RWPE2 (cell line): ENCODE results near the gene SAP130.

Source experiments
- ATAC-seq: fragments of 200-7000 bp; cut with Tn5 transposase; 3 replicates; pipeline ENCODE4 v1.9.1; 2021; ENCODE audit warnings: low read depth
- DNase-seq: peaks from one replicate; pipeline ENCODE4 v3.0.0-alpha.2; 2020; ENCODE audit warnings: low spot score
- H3K27ac ChIP-seq: fragments of 450-650 bp; 2 replicates; pipeline ENCODE4 v1.5.1; 2017; ENCODE audit warnings: mild to moderate bottlenecking; ENCODE audit not compliant: poor library complexity, severe bottlenecking
- H3K27me3 ChIP-seq: fragments of 250-450 bp; sonication (Bioruptor Pico); 2 replicates; pipeline ENCODE4 v1.5.1; 2021; ENCODE audit warnings: mild to moderate bottlenecking, moderate library complexity; ENCODE audit not compliant: insufficient read depth, poor library complexity, severe bottlenecking
- H3K36me3 ChIP-seq: fragments of 250-450 bp; sonication (Bioruptor Pico); 2 replicates; pipeline ENCODE4 v1.5.1; 2020; ENCODE audit warnings: low read depth, mild to moderate bottlenecking, moderate library complexity
- H3K4me1 ChIP-seq: fragments of 250-450 bp; sonication (Bioruptor Pico); 2 replicates; pipeline ENCODE4 v1.5.1; 2021; ENCODE audit warnings: mild to moderate bottlenecking, moderate library complexity; ENCODE audit not compliant: insufficient read depth, poor library complexity, severe bottlenecking
- H3K4me3 ChIP-seq: fragments of 250-450 bp; sonication (Bioruptor Pico); 2 replicates; pipeline ENCODE4 v1.5.1; 2021; ENCODE audit warnings: mild to moderate bottlenecking, moderate library complexity; ENCODE audit not compliant: severe bottlenecking
- H3K9me3 ChIP-seq: fragments of 250-450 bp; sonication (Bioruptor Pico); 2 replicates; pipeline ENCODE4 v1.5.1; 2021; ENCODE audit warnings: mild to moderate bottlenecking, moderate library complexity; ENCODE audit not compliant: severe bottlenecking
- CTCF ChIP-seq: fragments of 450-650 bp; IDR thresholded peaks from one replicate; pipeline ENCODE4 v1.5.1; 2017; ENCODE audit warnings: mild to moderate bottlenecking, moderate library complexity; ENCODE audit not compliant: poor library complexity, severe bottlenecking

Gene SAP130

GRCh38 chr2:128027801-128028667 lies at the start of gene SAP130:
TSS of gene SAP130 (minus strand) at chr2:128028059. CDS start at chr2:128026292, 1,767 bp downstream.
- H3K4me3 ChIP-seq, result peak within 1 kb of the TSS; percentile 68
- peak within 1 kb of the TSS; percentile 67 for H3K27ac ChIP-seq
- H3K27me3 ChIP-seq, result no peaks in the 10 kb centered on the region
- H3K9me3 ChIP-seq, result no peaks in the 10 kb centered on the region
- peaks cover 4% of the 10 kb centered on the region for H3K4me1 ChIP-seq
- H3K36me3 ChIP-seq, result peaks cover 11% of the 10 kb centered on the region
- peak; percentile 6 for TF ChIP-seq CTCF
- peak; percentile 79 for ATAC-seq
- DNase-seq, result peak; percentile 98

GRCh38 chr2:128076461-128077106 lies 48.7 kb upstream of the SAP130 start:
- no peak for DNase-seq
- no peaks in the 10 kb centered on the region for H3K36me3 ChIP-seq
- TF ChIP-seq CTCF, result no peak
- ATAC-seq, result peak; percentile 33; the same call in 2 of the 3 replicates
- H3K27ac ChIP-seq, result no peak overlapping the region
- no peaks in the 10 kb centered on the region for H3K4me1 ChIP-seq
- H3K27me3 ChIP-seq, result no peaks in the 10 kb centered on the region
- no peaks in the 10 kb centered on the region for H3K9me3 ChIP-seq
- H3K4me3 ChIP-seq, result no peak overlapping the region

GRCh38 chr2:128073278-128073677 lies 45.4 kb upstream of the SAP130 start:
- TF ChIP-seq CTCF, result no peak
- Histone ChIP-seq H3K27me3 (no peaks in the 10 kb centered on the region), H3K9me3 (no peaks in the 10 kb centered on the region), H3K36me3 (no peaks in the 10 kb centered on the region), H3K4me1 (no peaks in the 10 kb centered on the region), H3K4me3 (no peak overlapping the region), H3K27ac (no peak overlapping the region)
- DNase-seq (no peak), ATAC-seq (no peak)

- Histone ChIP-seq H3K4me3 (no peak overlapping the region), H3K4me1 (no peaks in the 10 kb centered on the region), H3K27ac (no peak overlapping the region), H3K27me3 (no peaks in the 10 kb centered on the region), H3K36me3 (no peaks in the 10 kb centered on the region), H3K9me3 (no peaks in the 10 kb centered on the region)
- no peak for ATAC-seq
- no peak for DNase-seq
- no peak for TF ChIP-seq CTCF
Observed at GRCh38 chr2:128069769-128070168, 41.9 kb upstream of the SAP130 start.
